HS-5 (cell line): ENCODE data around the gene AK8.

Experiments
- DNase-seq: peaks from one replicate; pipeline ENCODE4 v3.0.0-alpha.2; 2012; ENCODE audit warnings: low read depth

AK8 gene

DNA sequence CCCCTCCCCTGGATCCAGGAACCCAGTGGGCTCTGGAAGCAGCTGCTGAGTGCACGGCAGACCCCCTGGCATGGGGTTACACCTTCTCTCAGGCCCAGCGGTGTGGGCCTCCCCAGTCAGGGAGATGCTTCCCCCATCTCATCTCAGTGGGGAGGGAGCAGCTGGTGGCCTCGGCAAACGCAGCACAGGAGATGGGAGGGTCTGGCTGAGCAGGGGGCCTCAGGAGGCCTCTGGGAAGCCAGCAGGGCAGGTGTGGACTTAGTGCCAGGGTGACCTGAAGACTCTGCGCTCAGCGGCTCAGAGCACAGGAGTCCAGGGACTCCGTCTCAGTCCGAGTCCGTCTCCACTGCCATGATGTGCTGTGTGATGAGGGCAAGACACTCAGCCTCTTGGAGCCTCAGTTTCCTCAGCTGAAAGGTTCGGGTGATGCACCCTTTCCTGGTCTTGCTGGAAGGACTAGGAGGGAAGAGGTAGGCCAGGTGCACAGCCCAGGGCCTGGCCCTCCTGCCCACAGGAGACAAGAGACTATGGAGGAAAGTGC lies 107.2 kb downstream of the AK8 start:
- no peak for DNase-seq

DNA sequence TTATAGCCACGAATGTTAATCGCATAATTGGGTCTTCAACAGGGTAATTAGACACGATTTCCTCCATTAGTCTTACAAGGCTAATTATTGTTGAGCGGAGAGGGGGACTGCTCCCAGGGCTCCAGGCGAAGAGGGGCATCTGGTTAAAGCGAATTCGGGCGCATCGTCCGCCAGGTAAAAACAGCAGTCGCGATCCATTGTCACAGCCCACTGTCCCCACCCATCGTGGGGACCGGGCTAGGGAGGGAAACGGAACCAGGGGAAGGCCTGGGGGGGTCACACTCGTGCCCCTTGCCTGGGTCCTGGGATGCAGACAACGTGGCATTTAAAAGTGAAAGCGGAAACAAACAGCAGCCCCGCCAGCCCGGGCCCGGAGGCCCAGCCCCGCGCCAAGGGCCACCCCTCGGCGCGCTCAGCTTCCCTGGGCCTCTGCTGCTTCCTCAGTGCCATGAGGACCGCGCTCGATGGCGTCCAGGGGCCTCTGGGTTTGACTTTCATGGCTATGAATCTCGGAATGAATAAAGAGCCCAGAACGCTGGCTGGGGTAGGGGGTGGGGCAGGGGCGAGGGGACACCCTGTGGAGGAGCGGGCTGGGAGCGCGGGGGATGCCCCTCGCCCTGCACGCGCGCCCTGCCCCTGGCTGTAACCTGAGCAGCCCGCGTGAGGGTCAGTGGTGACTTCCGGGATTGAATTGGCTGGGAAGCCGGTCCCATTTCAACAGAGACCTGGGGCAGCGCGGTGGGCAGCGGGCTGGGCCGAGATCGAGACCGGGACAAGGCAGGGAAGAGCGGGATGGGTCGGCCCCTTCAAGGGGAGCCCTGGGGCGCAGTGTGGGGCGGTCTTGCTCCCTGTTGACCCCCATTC lies 107.9 kb downstream of the AK8 start:
- peak; percentile 9 for DNase-seq

DNA sequence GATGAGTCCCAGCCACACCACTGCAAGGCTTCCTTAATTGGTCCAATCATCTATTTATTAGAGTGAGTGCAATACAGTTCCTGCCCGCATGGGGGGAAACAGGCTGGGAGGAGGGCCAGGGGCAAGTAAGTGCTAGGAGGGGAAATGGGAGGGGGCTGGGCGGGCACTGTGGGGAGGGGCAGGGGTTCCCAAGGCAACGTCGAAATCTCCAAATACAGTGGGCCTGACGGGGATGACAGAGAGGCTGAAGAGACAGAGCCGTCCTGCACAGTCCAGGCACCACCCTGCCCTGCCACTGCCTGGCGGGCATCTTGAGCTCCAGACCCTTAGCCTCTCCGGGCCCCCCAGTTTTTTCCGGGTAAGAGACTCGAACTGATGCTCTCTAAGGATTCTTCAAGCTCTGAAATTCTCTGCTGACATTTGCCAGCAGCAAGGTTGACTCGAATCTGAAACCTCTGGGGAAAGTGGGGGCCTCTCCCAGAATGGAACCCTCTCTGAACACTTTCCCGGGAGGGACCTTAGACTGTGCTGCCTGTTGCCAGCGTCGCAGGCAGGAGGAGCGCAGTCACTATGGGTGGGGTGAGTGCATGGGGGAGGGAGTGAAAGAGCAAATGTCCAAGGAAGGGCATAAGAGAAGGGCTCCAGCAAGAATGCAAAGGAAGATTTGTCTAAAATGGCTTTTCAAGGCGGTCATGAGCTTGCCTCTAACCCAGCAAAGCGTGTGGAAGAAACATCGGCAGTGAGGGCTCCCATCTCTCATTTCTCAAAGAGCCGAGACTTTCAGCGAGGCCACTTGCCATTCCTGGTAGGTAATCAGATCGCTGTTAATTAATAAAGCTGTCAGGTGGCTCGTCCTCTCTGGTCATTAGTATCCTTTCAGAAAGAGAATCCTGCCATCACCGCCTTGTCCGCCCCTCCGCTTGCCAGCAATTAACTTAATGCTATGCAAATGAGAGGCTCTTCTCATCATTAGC lies 108.9 kb downstream of the AK8 start:
- DNase-seq = peak; percentile 11

DNA sequence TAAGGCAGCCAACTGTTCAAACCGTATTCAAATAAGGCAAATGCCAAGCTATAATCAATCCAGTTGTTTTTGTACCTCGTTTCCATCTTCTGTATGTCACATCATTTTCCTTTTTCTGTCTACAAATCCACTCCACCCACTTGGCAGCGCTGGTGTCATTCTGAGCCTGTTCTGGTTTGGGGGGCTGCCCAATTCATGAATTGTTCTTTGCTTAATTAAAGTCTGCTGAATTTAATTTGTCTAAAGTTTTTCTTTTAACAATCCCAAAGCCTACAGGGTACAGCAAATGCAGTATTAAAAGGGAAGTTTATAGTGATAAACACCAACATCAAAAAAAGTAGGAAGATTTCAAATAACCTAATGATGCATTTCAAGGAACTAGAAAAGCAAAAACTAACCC lies 114.5 kb downstream of the AK8 start:
- DNase-seq = no peak

DNA sequence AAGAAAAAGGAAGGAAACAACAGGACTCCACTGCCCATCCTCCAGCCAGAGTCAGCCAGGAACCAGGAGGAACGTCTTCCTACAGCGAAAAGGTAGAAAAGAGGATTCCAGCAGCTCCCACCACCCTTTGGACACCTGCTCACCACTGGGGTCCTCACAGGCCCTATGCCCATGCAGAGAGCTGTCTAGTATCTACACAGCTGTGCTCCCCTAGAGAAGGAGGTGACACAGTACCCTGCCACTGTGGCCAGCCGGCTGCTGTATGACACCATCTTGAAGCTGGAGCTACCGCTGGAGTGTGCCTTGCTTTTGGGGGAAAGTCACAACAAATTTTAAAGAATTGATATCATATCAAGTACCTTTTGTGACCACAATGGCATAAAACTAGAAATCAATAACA lies 115.2 kb downstream of the AK8 start:
- DNase-seq = no peak

DNA sequence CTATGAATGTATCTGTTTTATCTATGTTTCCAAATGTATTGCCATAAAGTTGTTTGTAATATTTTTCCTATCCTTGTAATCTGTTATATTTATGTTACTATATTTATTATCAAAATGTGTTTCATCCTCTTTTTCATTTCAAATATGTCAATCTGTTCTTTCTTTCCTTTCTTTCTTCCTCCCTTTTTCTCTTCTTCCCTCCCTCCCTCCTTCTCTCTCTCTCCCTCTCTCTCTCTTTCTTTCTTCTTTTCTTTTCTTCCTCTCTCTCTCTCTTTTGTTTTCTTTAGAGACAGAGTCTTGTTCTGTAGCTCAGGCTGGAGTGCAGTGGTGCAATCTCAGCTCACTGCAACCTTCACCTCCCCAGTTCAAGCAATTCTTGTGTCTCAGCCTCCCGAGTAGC lies 116.5 kb downstream of the AK8 start:
- DNase-seq = no peak

DNA sequence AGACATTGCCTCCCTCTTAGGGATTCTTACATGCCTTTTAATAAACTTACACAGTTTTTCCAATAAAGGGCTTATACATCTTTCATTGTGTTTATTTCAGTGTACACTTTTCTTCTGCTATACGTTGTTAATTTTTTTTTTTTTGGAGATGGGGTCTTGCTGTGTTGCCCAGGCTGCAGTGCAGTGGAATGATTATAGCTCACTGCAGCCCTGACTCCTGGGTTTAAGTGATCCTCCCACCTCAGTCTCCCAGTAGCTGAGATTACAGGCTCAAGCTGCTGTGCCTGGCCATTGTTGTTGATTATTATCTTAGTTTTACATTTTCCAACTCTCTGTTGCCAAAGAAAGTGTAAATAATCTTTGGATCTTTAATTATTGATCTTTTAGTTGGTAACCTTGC lies 118.0 kb downstream of the AK8 start:
- no peak for DNase-seq

- no peak for DNase-seq
Measured at GRCh38 chr9:132757016-132757415, 121.1 kb downstream of the AK8 start.

GRCh38 chr9:132756214-132756845 lies 121.8 kb downstream of the AK8 start:
- DNase-seq = no peak

DNA sequence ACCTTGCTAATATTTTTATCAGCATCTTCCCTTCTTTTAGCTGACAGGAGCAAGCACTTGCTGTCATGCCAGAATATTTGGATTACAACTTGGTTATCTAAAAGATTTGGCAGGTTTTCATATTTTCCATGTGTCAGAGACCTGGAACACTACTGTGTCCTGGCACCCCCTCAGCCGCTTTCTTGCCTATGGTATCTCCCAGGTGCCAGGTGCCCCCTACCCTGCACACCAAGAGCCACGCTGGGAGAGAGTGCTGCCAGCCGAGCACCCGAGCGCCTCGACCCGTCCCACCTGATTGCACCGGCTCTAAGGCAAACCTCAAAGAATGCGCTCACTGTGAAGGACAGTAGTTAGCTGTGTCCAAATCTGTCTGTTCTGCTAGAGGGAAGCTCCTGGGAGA lies 123.0 kb downstream of the AK8 start:
- DNase-seq = no peak

GRCh38 chr9:132754236-132754635 lies 123.8 kb downstream of the AK8 start:
- no peak for DNase-seq

DNA sequence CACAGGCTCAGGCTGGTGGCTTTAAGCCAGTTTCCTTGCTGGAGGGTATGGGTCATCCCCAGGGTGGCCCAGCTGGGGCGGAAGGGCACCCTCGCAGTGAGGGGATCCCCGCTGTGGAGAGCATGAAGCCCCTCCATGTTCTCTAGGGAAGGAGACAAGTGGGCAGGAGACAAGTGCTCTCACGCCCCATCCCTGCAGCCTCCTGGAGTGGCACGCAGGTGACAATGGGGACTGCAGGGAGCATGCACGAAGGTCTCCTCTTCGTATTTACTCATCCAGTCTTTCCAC lies 124.5 kb downstream of the AK8 start:
- no peak for DNase-seq

GRCh38 chr9:132752877-132753592 lies 125.0 kb downstream of the AK8 start:
- DNase-seq = no peak

DNA sequence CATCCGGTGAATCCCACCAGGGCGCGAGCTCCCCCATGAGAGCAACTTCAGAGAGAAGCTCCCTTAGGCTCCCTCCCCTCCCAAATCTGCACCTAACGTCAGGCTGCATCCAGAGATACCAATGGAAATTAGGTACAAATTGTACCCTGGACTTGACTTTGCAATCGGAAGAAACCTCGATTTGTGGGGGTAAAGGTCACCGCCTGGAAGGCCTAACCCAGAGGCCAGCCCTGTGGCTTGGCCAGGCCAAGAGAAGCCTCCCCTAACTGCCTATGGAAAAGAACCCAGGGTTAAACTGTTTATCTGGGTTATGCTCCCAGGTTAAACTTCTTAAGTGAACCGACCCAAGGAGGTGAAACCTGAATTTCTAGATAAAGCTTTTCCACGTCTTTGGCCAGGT lies 127.4 kb downstream of the AK8 start:
- DNase-seq = no peak

DNA sequence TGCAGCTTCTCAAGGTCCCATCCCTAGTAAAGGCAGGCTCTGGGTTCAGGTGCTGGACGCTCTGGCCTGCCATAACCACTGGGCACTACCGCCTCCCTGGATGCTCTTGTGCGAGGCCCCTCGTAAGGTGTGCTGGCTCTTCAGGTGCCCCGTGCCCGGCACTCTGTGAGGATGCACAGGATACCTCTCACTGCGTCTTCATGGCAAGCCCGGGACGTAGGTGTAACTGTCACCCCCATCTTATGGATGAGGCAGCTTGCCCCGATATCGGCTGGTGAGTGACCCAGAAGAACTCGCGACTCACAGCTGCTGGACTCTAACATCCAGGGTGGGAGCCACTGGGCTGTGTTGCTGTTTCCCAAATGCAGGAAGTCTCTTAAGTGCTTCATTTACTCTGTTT lies 128.8 kb downstream of the AK8 start:
- no peak for DNase-seq

DNA sequence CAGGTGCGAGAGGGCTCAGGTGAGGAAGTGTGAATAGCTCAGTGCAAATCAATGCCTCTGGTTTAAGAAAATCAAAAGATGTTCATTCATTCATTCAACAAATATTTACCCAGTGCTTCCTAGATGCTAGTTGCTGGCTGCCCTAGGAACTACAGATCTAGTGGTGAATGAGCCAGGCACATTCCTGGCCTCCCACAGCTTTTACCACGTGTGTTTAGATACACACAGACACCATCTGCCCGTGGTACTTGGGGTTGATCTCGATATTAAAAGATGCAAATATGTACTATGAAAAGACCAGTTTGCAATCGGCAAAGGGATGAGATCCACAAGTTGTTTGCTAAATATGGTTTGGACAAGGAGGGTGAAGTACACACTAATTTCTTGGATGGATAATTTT lies 129.6 kb downstream of the AK8 start:
- no peak for DNase-seq

- no peak for DNase-seq
Measured at GRCh38 chr9:132745756-132746709, 132.1 kb downstream of the AK8 start.

DNA sequence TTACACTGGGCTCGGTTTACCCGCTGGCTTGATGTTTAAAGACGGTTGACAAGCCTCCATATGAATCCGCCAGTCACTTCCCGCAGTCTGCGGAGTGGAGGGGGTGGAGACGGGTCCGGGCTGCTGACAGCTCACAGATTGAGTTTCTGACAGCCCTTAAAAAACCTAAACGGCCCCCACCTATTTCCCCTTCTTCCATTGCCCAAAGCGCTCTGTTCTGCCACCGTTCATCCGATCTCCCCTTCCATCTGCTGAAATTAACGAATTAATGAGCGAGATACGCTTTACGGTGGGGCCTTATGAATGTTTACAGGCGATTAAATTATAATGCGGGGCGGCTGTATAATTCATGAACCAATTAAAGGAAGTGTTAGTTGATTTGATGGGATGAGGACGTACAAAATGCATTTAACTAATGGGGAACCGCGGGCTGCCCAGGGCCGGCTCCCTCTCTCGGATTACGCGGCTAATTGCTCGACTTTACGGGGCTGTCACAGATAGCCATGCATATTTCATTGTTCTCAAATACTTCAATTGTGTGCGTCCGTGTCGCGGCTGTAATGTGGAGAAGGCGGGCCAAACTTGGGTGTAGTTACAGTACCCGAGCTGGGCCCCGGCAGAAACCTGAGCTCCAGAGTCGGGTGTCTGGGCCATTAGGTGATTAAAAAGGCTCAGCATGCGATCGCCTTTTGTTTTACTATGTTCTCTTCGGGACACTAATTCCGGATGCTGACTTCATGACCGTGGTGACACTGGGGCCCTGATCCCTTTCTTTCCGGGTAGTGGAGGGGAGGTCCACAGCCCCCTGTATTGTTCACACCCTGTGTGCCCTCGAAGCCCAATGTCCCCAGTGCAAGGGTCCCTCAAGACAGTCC lies 133.0 kb downstream of the AK8 start:
- no peak for DNase-seq

DNA sequence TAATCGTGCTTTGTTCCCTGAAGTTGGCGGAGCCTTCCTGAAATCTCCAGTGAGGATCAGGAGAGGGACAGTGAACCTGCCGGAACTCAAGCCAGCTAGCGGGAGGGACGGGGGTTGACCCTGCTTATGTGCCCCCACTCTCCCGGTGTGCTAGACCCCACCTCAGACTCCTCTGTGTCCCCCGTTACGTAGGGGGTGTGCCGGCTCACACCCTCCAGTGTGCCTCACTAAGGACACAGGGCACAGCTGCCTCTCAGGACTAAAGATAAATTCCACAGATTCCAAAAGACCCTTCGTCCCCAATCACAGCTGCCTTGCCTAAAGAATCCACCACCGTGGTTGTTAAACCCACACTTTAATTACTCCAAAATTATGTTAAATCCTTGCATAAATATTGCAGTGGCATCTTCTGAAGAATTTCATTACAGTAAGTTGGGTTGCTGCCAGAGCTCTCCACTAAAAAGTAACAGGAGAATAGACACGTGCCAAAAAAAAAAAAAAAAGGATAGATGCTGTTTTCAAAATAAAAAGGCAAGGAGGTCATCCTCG lies 134.1 kb downstream of the AK8 start:
- DNase-seq = no peak
